Trophoblast cell (in vitro differentiated cells and primary cell): ENCODE data around the gene CP.
A peak's percentile ranks its signal among the peaks of the same experiment; 100 is the strongest.
"Not testable (repeated sequence)": the region's sequence is repeated elsewhere in the genome, so short reads cannot be mapped to it uniquely, and the experiment has no call there.

Experiments
- DNase-seq, 2 donors: peaks; one replicate each; pipeline ENCODE4 v3.0.0-alpha.2; 2016
- H2AFZ ChIP-seq: 2 replicates; pipeline ENCODE4 v1.6.1; 2013; ENCODE audit warnings: low read length, moderate library complexity, mild to moderate bottlenecking; ENCODE audit not compliant: insufficient read depth, poor library complexity
- H2AK5ac ChIP-seq: 2 replicates; pipeline ENCODE4 v1.6.1; 2013; ENCODE audit warnings: mild to moderate bottlenecking, low read length
- H2BK120ac ChIP-seq: 2 replicates; pipeline ENCODE4 v1.6.1; 2013; ENCODE audit warnings: low read length, mild to moderate bottlenecking, moderate library complexity; ENCODE audit not compliant: insufficient read depth, poor library complexity
- H2BK12ac ChIP-seq: 2 replicates; pipeline ENCODE4 v1.6.1; 2013; ENCODE audit warnings: mild to moderate bottlenecking, low read length, moderate library complexity
- H2BK5ac ChIP-seq: 2 replicates; pipeline ENCODE4 v1.6.1; 2013; ENCODE audit warnings: low read length, low read depth, moderate library complexity, mild to moderate bottlenecking; ENCODE audit not compliant: poor library complexity
- H3K14ac ChIP-seq: 2 replicates; pipeline ENCODE4 v1.6.1; 2013; ENCODE audit warnings: mild to moderate bottlenecking, low read length
- H3K18ac ChIP-seq: 2 replicates; pipeline ENCODE4 v1.6.1; 2013; ENCODE audit warnings: mild to moderate bottlenecking, low read length
- H3K23ac ChIP-seq: 2 replicates; pipeline ENCODE4 v1.6.1; 2013; ENCODE audit warnings: low read length
- H3K27ac ChIP-seq: 2 replicates; pipeline ENCODE4 v1.5.1; 2013; ENCODE audit warnings: low read depth, mild to moderate bottlenecking, inconsistent platforms, low read length, moderate library complexity
- H3K27me3 ChIP-seq: 2 replicates; pipeline ENCODE4 v1.6.1; 2013; ENCODE audit warnings: inconsistent platforms, mild to moderate bottlenecking, low read length, moderate library complexity; ENCODE audit not compliant: insufficient read depth
- H3K36me3 ChIP-seq, 2 experiments: 1 replicate in 1 of 2; 2 replicates in 1 of 2; pipeline ENCODE4 v1.6.1; 2013; ENCODE audit warnings: low read length in 2 of 2, mild to moderate bottlenecking in 2 of 2, moderate library complexity in 1 of 2; ENCODE audit not compliant: insufficient read depth in 2 of 2, control insufficient read depth in 1 of 2
- H3K4ac ChIP-seq: 2 replicates; pipeline ENCODE4 v1.6.1; 2013; ENCODE audit warnings: low read depth, mild to moderate bottlenecking, low read length, moderate library complexity
- H3K4me1 ChIP-seq, 2 experiments: 1 replicate in 1 of 2; 2 replicates in 1 of 2; pipeline ENCODE4 v1.6.1; 2013; ENCODE audit warnings: low read length in 2 of 2, mild to moderate bottlenecking in 2 of 2, moderate library complexity in 1 of 2; ENCODE audit not compliant: insufficient read depth in 2 of 2, control insufficient read depth in 1 of 2
- H3K4me2 ChIP-seq: 2 replicates; pipeline ENCODE4 v1.6.1; 2013; ENCODE audit warnings: inconsistent platforms, mild to moderate bottlenecking, low read length, moderate library complexity
- H3K4me3 ChIP-seq: 2 replicates; pipeline ENCODE4 v1.5.1; 2013; ENCODE audit warnings: mild to moderate bottlenecking, low read depth, low read length, inconsistent platforms
- H3K79me1 ChIP-seq: one replicate; pipeline ENCODE4 v1.6.1; 2013; ENCODE audit warnings: low read length
- H3K79me2 ChIP-seq: 2 replicates; pipeline ENCODE4 v1.6.1; 2013; ENCODE audit warnings: low read length, mild to moderate bottlenecking; ENCODE audit not compliant: control insufficient read depth, insufficient read depth, poor library complexity
- H3K9ac ChIP-seq: 2 replicates; pipeline ENCODE4 v1.6.1; 2013; ENCODE audit warnings: mild to moderate bottlenecking, low read length
- H3K9me3 ChIP-seq: 2 replicates; pipeline ENCODE4 v1.6.1; 2013; ENCODE audit warnings: low read depth, mild to moderate bottlenecking, control low read depth, inconsistent platforms, low read length; ENCODE audit not compliant: insufficient read depth
- H4K12ac ChIP-seq: 2 replicates; pipeline ENCODE4 v1.6.1; 2013; ENCODE audit warnings: low read depth, mild to moderate bottlenecking, low read length, moderate library complexity
- H4K8ac ChIP-seq: 2 replicates; pipeline ENCODE4 v1.6.1; 2013; ENCODE audit warnings: low read depth, mild to moderate bottlenecking, low read length, moderate library complexity
- H4K91ac ChIP-seq: one replicate; pipeline ENCODE4 v1.6.1; 2013; ENCODE audit warnings: low read depth, mild to moderate bottlenecking, low read length, moderate library complexity
- WGBS: extraction: QIAGEN DNeasy Blood & Tissue Kit; methylation state at CpG from one replicate; pipeline ENCODE4 v1.1.7; 2013; ENCODE audit warnings: missing lambda C conversion rate; ENCODE audit not compliant: insufficient read length, insufficient coverage; ENCODE audit errors: extremely low coverage; 5-methylcytosine and 5-hydroxymethylcytosine counted together

CP gene

GRCh38 chr3:149197669-149198068, 24.0 kb downstream of the CP start:
- H3K4me2 ChIP-seq: peak overlapping the region; percentile 44
- no peak overlapping the region for H3K18ac ChIP-seq
- no peak overlapping the region for H3K23ac ChIP-seq
- H2BK120ac ChIP-seq: no peak overlapping the region
- no peak overlapping the region for H2BK5ac ChIP-seq
- H3K4ac ChIP-seq: no peak overlapping the region
- no peak overlapping the region for H3K4me3 ChIP-seq
- peaks cover 0 to 4% of the 10 kb centered on the region in 2 experiments for H3K4me1 ChIP-seq
- H4K91ac ChIP-seq: no peak overlapping the region
- no peak overlapping the region for H3K27ac ChIP-seq
- H3K79me2 ChIP-seq: no peaks in the 10 kb centered on the region
- no peak overlapping the region for H2AFZ ChIP-seq
- no peak for DNase-seq
- no peak overlapping the region for H4K8ac ChIP-seq
- H3K9ac ChIP-seq: no peak overlapping the region
- no peaks in the 10 kb centered on the region for H3K36me3 ChIP-seq
- H2AK5ac ChIP-seq: no peak overlapping the region
- H3K27me3 ChIP-seq: no peaks in the 10 kb centered on the region
- H3K79me1 ChIP-seq: no peaks in the 10 kb centered on the region
- no peak overlapping the region for H4K12ac ChIP-seq
- no peak overlapping the region for H2BK12ac ChIP-seq
- H3K14ac ChIP-seq: no peak overlapping the region
- no peaks in the 10 kb centered on the region for H3K9me3 ChIP-seq
- no CpG with 5 or more reads among the region's 5 CpGs for WGBS

- H4K12ac ChIP-seq, H2AFZ ChIP-seq, H4K91ac ChIP-seq, H3K4me1 ChIP-seq, H3K23ac ChIP-seq, H3K4me3 ChIP-seq, H3K14ac ChIP-seq, H3K9me3 ChIP-seq, H2BK12ac ChIP-seq, H2BK120ac ChIP-seq, H3K79me1 ChIP-seq, H3K9ac ChIP-seq, H4K8ac ChIP-seq, H3K27me3 ChIP-seq, H3K79me2 ChIP-seq, H3K18ac ChIP-seq, H3K4ac ChIP-seq, H2AK5ac ChIP-seq, H3K36me3 ChIP-seq, H3K27ac ChIP-seq, H2BK5ac ChIP-seq, DNase-seq: not testable (repeated sequence)
- peak overlapping the region; percentile 44 for H3K4me2 ChIP-seq
- WGBS: no CpG with 5 or more reads among the region's 12 CpGs
Observed at GRCh38 chr3:149196805-149197592, 24.6 kb downstream of the CP start.

GRCh38 chr3:149195221-149195620, 26.4 kb downstream of the CP start:
- Histone ChIP-seq H3K27ac (no peak overlapping the region), H3K4me1 (peaks cover 0 to 3% of the 10 kb centered on the region in 2 experiments), H3K9me3 (no peaks in the 10 kb centered on the region), H2AFZ (no peak overlapping the region), H3K18ac (no peak overlapping the region), H3K4me2 (no peak overlapping the region), H3K4me3 (no peak overlapping the region), H4K91ac (no peak overlapping the region), H3K4ac (no peak overlapping the region), H4K8ac (no peak overlapping the region), H3K79me2 (no peaks in the 10 kb centered on the region), H2BK120ac (no peak overlapping the region), H3K36me3 (no peaks in the 10 kb centered on the region), H3K14ac (no peak overlapping the region), H3K79me1 (no peaks in the 10 kb centered on the region), H4K12ac (no peak overlapping the region), H2BK12ac (no peak overlapping the region), H3K27me3 (no peaks in the 10 kb centered on the region), H3K23ac (no peak overlapping the region), H2AK5ac (no peak overlapping the region), H3K9ac (no peak overlapping the region), H2BK5ac (no peak overlapping the region)
- no peak for DNase-seq
- WGBS: no CpG with 5 or more reads among the region's 1 CpG

- Histone ChIP-seq H3K79me1 (no peaks in the 10 kb centered on the region), H2BK12ac (no peak overlapping the region), H3K27me3 (no peaks in the 10 kb centered on the region), H3K9ac (no peak overlapping the region), H2BK5ac (no peak overlapping the region), H3K4me3 (no peak overlapping the region), H4K91ac (no peak overlapping the region), H4K8ac (no peak overlapping the region), H3K18ac (no peak overlapping the region), H3K4ac (no peak overlapping the region), H3K4me1 (no peaks in the 10 kb centered on the region), H2BK120ac (no peak overlapping the region), H3K79me2 (no peaks in the 10 kb centered on the region), H2AK5ac (no peak overlapping the region), H3K27ac (no peak overlapping the region), H3K23ac (no peak overlapping the region), H3K4me2 (no peak overlapping the region), H3K14ac (no peak overlapping the region), H2AFZ (no peak overlapping the region), H3K9me3 (no peaks in the 10 kb centered on the region), H4K12ac (no peak overlapping the region), H3K36me3 (no peaks in the 10 kb centered on the region)
- DNase-seq: no peak
- no CpG with 5 or more reads among the region's 2 CpGs for WGBS
Observed at GRCh38 chr3:149188494-149188893, 33.1 kb downstream of the CP start.
